AG04450 (cell line): ENCODE results near the gene ARMC3. TPM values are rescaled to one million over a fixed set of nuclear protein-coding genes. Genes with fewer than 3 reads are reported as not detected.
A peak's percentile ranks its signal among the peaks of the same experiment; 100 is the strongest.

ENCODE experiments used
- CTCF ChIA-PET: fragments of 300-600, 350-600 bp; formaldehyde crosslinking; extraction: SDS; loops from one replicate; lab custom pipeline; 2022; ENCODE audit warnings: antibody characterized with exemption, inconsistent platforms; lab: Charles Lee
- POLR2A ChIA-PET: fragments of 350-600 bp; formaldehyde crosslinking; extraction: SDS; loops from one replicate; lab custom pipeline; 2021; ENCODE audit warnings: antibody characterized with exemption, inconsistent platforms; lab: Yijun Ruan, JAX
- DNase-seq: peaks from one replicate; pipeline ENCODE4 v3.0.0-alpha.2; 2011; ENCODE audit warnings: low read depth, low spot score
- H3K27ac ChIP-seq: one replicate; pipeline ENCODE4 v1.5.1; 2012; ENCODE audit warnings: low read depth, low read length, control low read depth
- H3K27me3 ChIP-seq: one replicate; pipeline ENCODE4 v1.6.0; 2012; ENCODE audit warnings: low read length; ENCODE audit not compliant: control insufficient read depth, insufficient read depth
- H3K4me3 ChIP-seq: 2 replicates; pipeline ENCODE4 v1.5.1; 2011; ENCODE audit warnings: mild to moderate bottlenecking, low read depth, low read length, control low read depth
- H3K9me3 ChIP-seq: 2 replicates; pipeline ENCODE4 v1.5.1; 2012; ENCODE audit warnings: low read length; ENCODE audit not compliant: control insufficient read depth, insufficient read depth
- CTCF ChIP-seq: IDR thresholded peaks from 2 replicates; pipeline ENCODE4 v1.5.1; 2011; ENCODE audit warnings: low read depth, low read length, control low read depth, inconsistent platforms
- polyA plus RNA-seq: library from polyadenylated mRNA; depleted of rRNA; stranded (reverse); fragments of >200 nt; gene quantifications from 2 replicates; pipeline ENCODE4 v1.2.3, GENCODE V29; 2011

Gene ARMC3
- polyA plus RNA-seq, 1 experiment, result not detected

GRCh38 chr10:22978287-22978686, 50.4 kb downstream of the ARMC3 start:
- POLR2A ChIA-PET, result no interaction called here
- CTCF ChIA-PET, result no interaction called here
- Histone ChIP-seq H3K4me3 (no peak overlapping the region), H3K27me3 (no peaks in the 10 kb centered on the region), H3K27ac (no peak overlapping the region), H3K9me3 (no peaks in the 10 kb centered on the region)
- no peak for TF ChIP-seq CTCF
- no peak for DNase-seq

DNA sequence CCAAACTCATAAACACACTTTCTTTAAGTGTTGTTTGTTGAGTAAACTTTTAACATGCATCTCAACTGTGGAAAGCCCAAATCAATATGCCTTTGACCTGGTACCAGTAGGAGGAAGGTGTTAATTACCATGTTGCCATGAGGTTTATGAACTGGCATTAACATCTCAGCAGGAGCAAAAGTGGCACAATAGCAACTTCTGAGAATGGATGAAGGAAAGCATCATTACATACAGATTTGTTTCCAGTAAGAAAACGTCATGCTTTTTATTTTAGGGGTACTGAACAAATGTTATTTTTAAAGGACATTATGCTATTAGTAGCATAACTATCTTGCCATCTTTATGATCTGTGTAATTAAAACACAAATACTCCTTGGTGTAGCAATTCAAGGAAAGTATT, 51.1 kb downstream of the ARMC3 start:
- CTCF ChIA-PET, result interaction anchor here (1.8 kb wide), 1 partner anchor 11 kb away, joined by 4 read pairs; no protein-coding TSS in a partner anchor
- POLR2A ChIA-PET, result no interaction called here
- no peaks in the 10 kb centered on the region for H3K27me3 ChIP-seq
- no peak overlapping the region for H3K27ac ChIP-seq
- H3K4me3 ChIP-seq, result no peak overlapping the region
- no peak for DNase-seq
- no peak for TF ChIP-seq CTCF
- H3K9me3 ChIP-seq, result no peaks in the 10 kb centered on the region

DNA sequence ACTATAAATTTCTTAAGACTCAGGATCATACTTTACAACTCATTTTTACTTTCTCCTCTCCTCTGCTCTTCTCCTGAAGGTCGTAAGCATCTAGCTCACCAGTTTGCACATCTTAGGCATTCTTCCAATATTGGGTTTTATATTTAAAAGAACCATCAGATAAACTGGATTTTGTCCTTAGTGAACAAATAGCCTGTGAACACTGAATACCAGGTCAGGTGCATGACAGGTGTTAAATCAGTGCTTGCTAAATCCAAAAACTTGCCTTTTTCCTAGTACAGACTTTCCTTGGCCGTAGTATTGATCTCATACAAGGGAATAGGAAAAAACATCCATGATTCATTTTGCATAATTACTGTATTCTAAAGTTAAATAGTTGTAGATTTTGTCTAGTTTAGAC, 53.0 kb downstream of the ARMC3 start:
- CTCF ChIA-PET, result interaction anchor here (1.3 to 1.8 kb wide), 3 partner anchors 7 to 407 kb away, joined by 3 to 4 read pairs (median 4); no protein-coding TSS in a partner anchor
- no peak for TF ChIP-seq CTCF
- DNase-seq, result no peak
- peaks cover 4% of the 10 kb centered on the region for H3K27me3 ChIP-seq
- no peak overlapping the region for H3K4me3 ChIP-seq
- POLR2A ChIA-PET, result no interaction called here
- no peak overlapping the region for H3K27ac ChIP-seq
- no peaks in the 10 kb centered on the region for H3K9me3 ChIP-seq

DNA sequence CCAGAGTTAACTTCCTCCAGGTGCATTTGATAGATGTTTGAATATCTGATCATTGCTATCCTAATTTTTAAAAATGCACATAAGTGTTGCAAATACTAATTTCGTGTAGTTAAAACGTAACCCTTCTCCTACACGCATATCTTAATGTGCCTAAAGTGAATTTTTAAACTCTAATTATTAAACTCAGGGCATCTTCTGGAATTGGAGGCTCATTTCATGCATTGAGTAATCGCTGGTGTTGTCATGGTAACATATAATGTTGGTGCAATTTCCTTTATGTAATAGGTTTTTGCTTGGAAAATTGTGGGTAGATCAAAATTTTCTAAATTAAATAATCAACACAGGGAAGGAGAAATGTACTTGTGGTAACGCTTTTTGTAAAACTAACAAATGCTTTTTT, 56.2 kb downstream of the ARMC3 start:
- POLR2A ChIA-PET, result no interaction called here
- Histone ChIP-seq H3K4me3 (no peak overlapping the region), H3K27me3 (peaks cover 4% of the 10 kb centered on the region), H3K9me3 (no peaks in the 10 kb centered on the region), H3K27ac (no peak overlapping the region)
- DNase-seq, result no peak
- no peak for TF ChIP-seq CTCF
- CTCF ChIA-PET, result interaction anchor here (0.8 kb wide), 1 partner anchor 1488 kb away, joined by 3 read pairs; no protein-coding TSS in a partner anchor

GRCh38 chr10:22986771-22987542, 59.1 kb downstream of the ARMC3 start:
- DNase-seq, result peak; percentile 1
- no peak overlapping the region for H3K27ac ChIP-seq
- no peak overlapping the region for H3K4me3 ChIP-seq
- TF ChIP-seq CTCF, result peak; percentile 42; the same call in 1 of the 2 replicates
- CTCF ChIA-PET, result interaction anchor here (0.7 to 6.5 kb wide), 5 partner anchors 110 to 973 kb away, joined by 3 to 101 read pairs (median 3); no protein-coding TSS in a partner anchor
- H3K27me3 ChIP-seq, result peaks cover 4% of the 10 kb centered on the region
- POLR2A ChIA-PET, result no interaction called here
- H3K9me3 ChIP-seq, result no peaks in the 10 kb centered on the region
